HCT116 (cell line): ENCODE results near the gene DPH1. TPM values are rescaled to one million over a fixed set of nuclear protein-coding genes. Genes with fewer than 3 reads are reported as not detected.

Experiments used
- ATAC-seq: fragments of 200-7000 bp; cut with Tn5 transposase; 2 replicates; pipeline ENCODE4 v1.9.1; 2020; ENCODE audit warnings: mild to moderate bottlenecking, moderate library complexity
- BruUV-seq: library from RNA; stranded (reverse); fragments of 400-500 nt; replicated peaks from 2 replicates; lab custom pipeline; 2021; lab: Mats Ljungman, UMichigan
- CTCF ChIA-PET: fragments of 300-600 bp; sonication (Branson Sonifier 250); formaldehyde crosslinking; loops from one replicate; lab custom pipeline; 2021; ENCODE audit warnings: antibody characterized with exemption; lab: Charles Lee
- POLR2A ChIA-PET: fragments of 300-600, 350-600 bp; sonication (Branson Sonifier 250); formaldehyde crosslinking; loops from one replicate; lab custom pipeline; 2021; ENCODE audit warnings: antibody characterized with exemption; lab: Charles Lee
- RAD21 ChIA-PET, 2 experiments: fragments of 300-600 bp; sonication (Branson Sonifier 250); formaldehyde crosslinking; loops; one replicate each; lab custom pipeline; 2023; ENCODE audit warnings: low total read pairs in 2 of 2; ENCODE audit not compliant: uncharacterized antibody in 2 of 2, unreplicated experiment in 2 of 2, low non-redundant PET in 1 of 2; lab: Charles Lee
- DNase-seq: peaks from one replicate; pipeline ENCODE4 v3.0.0-alpha.2; 2010; ENCODE audit warnings: low read depth, low spot score
- H2AFZ ChIP-seq: fragments of 200-600 bp; shearing (Covaris generic), sonication (generic); 2 replicates; pipeline ENCODE4 v1.6.1; 2017; ENCODE audit warnings: low read depth, mixed run types, mixed read lengths, antibody characterized with exemption, low read length; ENCODE audit not compliant: poor library complexity, severe bottlenecking
- H3K27ac ChIP-seq: 2 replicates; pipeline ENCODE4 v1.5.1; 2012; ENCODE audit warnings: low read depth, low read length
- H3K27me3 ChIP-seq: fragments of 200-600 bp; sonication (generic); 2 replicates; pipeline ENCODE4 v1.6.1; 2016; ENCODE audit warnings: mixed run types, low read length, mixed read lengths; ENCODE audit not compliant: insufficient read depth
- H3K36me3 ChIP-seq, 2 experiments: fragments of 200-500 bp in 1 of 2; fragments of 200-600 bp in 1 of 2; sonication (Bioruptor generic) in 1 of 2; sonication (generic) in 1 of 2; 2 replicates each; pipeline versions ENCODE4 v1.5.1 to v1.6.1; 2014 to 2016; ENCODE audit warnings: low read length in 2 of 2, inconsistent platforms in 1 of 2, mixed read lengths in 1 of 2, mixed run types in 1 of 2; ENCODE audit not compliant: insufficient read depth in 2 of 2, control insufficient read depth in 1 of 2
- H3K4me1 ChIP-seq, 2 experiments: fragments of 200-600 bp in 1 of 2; sonication (generic) in 1 of 2; 2 replicates each; pipeline versions ENCODE4 v1.5.1 to v1.6.1; 2012 to 2017; ENCODE audit warnings: low read length in 2 of 2, inconsistent platforms in 1 of 2, mild to moderate bottlenecking in 1 of 2, mixed read lengths in 1 of 2, mixed run types in 1 of 2, moderate library complexity in 1 of 2; ENCODE audit not compliant: insufficient read depth in 2 of 2, control insufficient read depth in 1 of 2
- H3K4me2 ChIP-seq: fragments of 200-600 bp; sonication (generic); 2 replicates; pipeline ENCODE4 v1.6.1; 2017; ENCODE audit warnings: mixed run types, low read length, mixed read lengths
- H3K4me3 ChIP-seq, 2 experiments: fragments of 200-600 bp in 1 of 2; sonication (generic) in 1 of 2; replicated peaks in 1 of 2; 2 replicates each; pipeline ENCODE4 v1.5.1; 2011 to 2016; ENCODE audit warnings: low read length in 2 of 2, control low read depth in 1 of 2, low read depth in 1 of 2, mild to moderate bottlenecking in 1 of 2, mixed read lengths in 1 of 2, mixed run types in 1 of 2
- H3K79me2 ChIP-seq: fragments of 200-600 bp; sonication (generic); 2 replicates; pipeline ENCODE4 v1.6.1; 2017; ENCODE audit warnings: mild to moderate bottlenecking, mixed run types, low read length, moderate library complexity, mixed read lengths; ENCODE audit not compliant: insufficient read depth
- H3K9ac ChIP-seq: fragments of 200-600 bp; sonication (generic); 2 replicates; pipeline ENCODE4 v1.6.1; 2016; ENCODE audit warnings: low read length, mixed read lengths
- H3K9me2 ChIP-seq: fragments of 200-600 bp; sonication (generic), shearing (Covaris generic); 2 replicates; pipeline ENCODE4 v1.6.1; 2017; ENCODE audit warnings: mixed run types, mild to moderate bottlenecking, moderate library complexity; ENCODE audit not compliant: insufficient read depth
- H3K9me3 ChIP-seq, 2 experiments: fragments of 200-500 bp in 1 of 2; fragments of 200-600 bp in 1 of 2; sonication (Bioruptor generic) in 1 of 2; sonication (generic) in 1 of 2; 2 replicates each; pipeline ENCODE4 v1.6.1; 2014 to 2017; ENCODE audit warnings: low read length in 2 of 2, mixed read lengths in 2 of 2, inconsistent platforms in 1 of 2, low read depth in 1 of 2, mild to moderate bottlenecking in 1 of 2, mixed run types in 1 of 2, moderate library complexity in 1 of 2; ENCODE audit not compliant: control insufficient read depth in 1 of 2, insufficient read depth in 1 of 2
- H4K20me1 ChIP-seq: fragments of 200-600 bp; sonication (generic), shearing (Covaris generic); 2 replicates; pipeline ENCODE4 v1.6.1; 2017; ENCODE audit warnings: mixed run types, mild to moderate bottlenecking, moderate library complexity; ENCODE audit not compliant: insufficient read depth
- ATF3 ChIP-seq: IDR thresholded peaks from 2 replicates; pipeline ENCODE4 v1.6.1; 2012
- CTCF ChIP-seq, 3 experiments: fragments of 200-600 bp in 1 of 3; sonication (generic) in 1 of 3; IDR thresholded peaks in 2 of 3; conservative IDR thresholded peaks in 1 of 3; 2 replicates each; pipeline ENCODE4 v1.5.1; 2012 to 2017; ENCODE audit warnings: low read depth in 2 of 3, low read length in 2 of 3, antibody characterized with exemption in 1 of 3, borderline replicate concordance in 1 of 3, control low read depth in 1 of 3, mild to moderate bottlenecking in 1 of 3, mixed read lengths in 1 of 3, mixed run types in 1 of 3, moderate library complexity in 1 of 3; ENCODE audit not compliant: insufficient read depth in 1 of 3
- EZH2 ChIP-seq: fragments of 200-600 bp; sonication (generic); IDR thresholded peaks from 2 replicates; pipeline ENCODE4 v1.6.1; 2017; ENCODE audit warnings: antibody characterized with exemption, mixed run types
- EZH2phosphoT487 ChIP-seq: fragments of 200-600 bp; IDR thresholded peaks from 2 replicates; pipeline ENCODE4 v1.6.1; 2018; ENCODE audit warnings: antibody characterized with exemption, borderline replicate concordance
- FOSL1 ChIP-seq: IDR thresholded peaks from 2 replicates; pipeline ENCODE4 v1.6.1; 2012; ENCODE audit warnings: low read depth
- MAX ChIP-seq: IDR thresholded peaks from 2 replicates; pipeline ENCODE4 v1.6.1; 2012
- SIN3A ChIP-seq: IDR thresholded peaks from 2 replicates; pipeline ENCODE4 v1.6.1; 2012; ENCODE audit warnings: low read depth
- TCF7L2 ChIP-seq: IDR thresholded peaks from 2 replicates; pipeline ENCODE4 v1.7.0; 2011; ENCODE audit warnings: borderline replicate concordance, inconsistent platforms; ENCODE audit not compliant: insufficient read depth, insufficient read length; ENCODE audit errors: extremely low read depth
- YY1 ChIP-seq: IDR thresholded peaks from 2 replicates; pipeline ENCODE4 v1.6.1; 2011; ENCODE audit warnings: low read length, low read depth, moderate library complexity, mild to moderate bottlenecking; ENCODE audit not compliant: insufficient replicate concordance; ENCODE audit errors: extremely low read depth
- ZFX ChIP-seq: fragments of 450-650 bp; IDR thresholded peaks from 2 replicates; pipeline ENCODE4 v1.6.1; 2017
- ZNF274 ChIP-seq: fragments of 200-500 bp; sonication (Bioruptor generic); IDR thresholded peaks from 2 replicates; pipeline ENCODE4 v1.6.1; 2014; ENCODE audit warnings: mild to moderate bottlenecking, low read depth, low read length, inconsistent platforms
- intact Hi-C: fragments of 100-400 bp; cut with micrococcal nuclease; formaldehyde crosslinking; loops from 2 replicates; pipeline ENCODE4 v1.10.0; 2022
- total RNA-seq: library from RNA; stranded (reverse); gene quantifications from one replicate; pipeline ENCODE4 v1.2.1, GENCODE V29; 2021; ENCODE audit not compliant: unreplicated experiment

Gene DPH1
- total RNA-seq, 1 experiment from 2014 or later, result 47.2 TPM

- intact Hi-C loops, result no loop called here
- H3K9ac ChIP-seq, result peak overlapping the region; percentile 25; the same call in 1 of the 2 replicates
- no peaks in the 10 kb centered on the region for H3K36me3 ChIP-seq
- no peaks in the 10 kb centered on the region for H3K79me2 ChIP-seq
- peaks cover 10 to 32% of the 10 kb centered on the region in 2 experiments for H3K4me1 ChIP-seq
- no peaks in the 10 kb centered on the region for H3K9me3 ChIP-seq
- peak; percentile 23; the same call in 1 of the 2 replicates for ATAC-seq
- DNase-seq, result no peak
- H4K20me1 ChIP-seq, result no peaks in the 10 kb centered on the region
- peak overlapping the region in 1 of 2 experiments; percentile 50; a peak in 3 of 4 replicates for H3K4me3 ChIP-seq
- TF ChIP-seq TCF7L2, result peak; percentile 57
- TF ChIP-seq CTCF (IDR thresholded peaks at IDR 0.05 in 2 of 3, conservative IDR thresholded peaks at IDR 0.05 in 1 of 3; ENCODE audit: borderline replicate concordance in 1 of 3, insufficient read depth in 1 of 3, low read depth in 2 of 3, low read length in 2 of 3), result no peak
- H3K4me2 ChIP-seq, result peak overlapping the region; percentile 76
- H2AFZ ChIP-seq, result no peak overlapping the region
- POLR2A ChIA-PET, result interaction anchor here (0.5 kb wide), 1 partner anchor 69 kb away, joined by 3 read pairs; no protein-coding TSS in a partner anchor
- CTCF ChIA-PET, result interaction anchor here (1.0 kb wide), 1 partner anchor 194 kb away, joined by 4 read pairs; no protein-coding TSS in a partner anchor
- BruUV-seq, result no TSS peak
- RAD21 ChIA-PET, result interaction anchor here in 1 of 2 experiments (0.6 kb wide), 1 partner anchor 188 kb away, joined by 3 read pairs; no protein-coding TSS in a partner anchor
- H3K27ac ChIP-seq, result no peak overlapping the region
- no peaks in the 10 kb centered on the region for H3K27me3 ChIP-seq
- no peaks in the 10 kb centered on the region for H3K9me2 ChIP-seq
These were observed 21.3 kb downstream of the DPH1 start for GRCh38 chr17:2051061-2051932.

- no peaks in the 10 kb centered on the region for H3K9me3 ChIP-seq
- H3K27me3 ChIP-seq, result no peaks in the 10 kb centered on the region
- DNase-seq (no peak), ATAC-seq (no peak)
- intact Hi-C loops, result no loop called here
- H3K9me2 ChIP-seq, result no peaks in the 10 kb centered on the region
- CTCF ChIA-PET, result no interaction called here
- H3K4me1 ChIP-seq, result peaks cover 10 to 32% of the 10 kb centered on the region in 2 experiments
- no peak overlapping the region for H3K9ac ChIP-seq
- no peaks in the 10 kb centered on the region for H4K20me1 ChIP-seq
- RAD21 ChIA-PET, result no interaction called here
- no peak overlapping the region for H3K4me3 ChIP-seq
- no peak overlapping the region for H2AFZ ChIP-seq
- H3K27ac ChIP-seq, result no peak overlapping the region
- H3K79me2 ChIP-seq, result no peaks in the 10 kb centered on the region
- H3K36me3 ChIP-seq, result no peaks in the 10 kb centered on the region
- POLR2A ChIA-PET, result no interaction called here
- no TSS peak for BruUV-seq
- H3K4me2 ChIP-seq, result no peak overlapping the region
- TF ChIP-seq YY1 (no peak), EZH2 (no peak), TCF7L2 (no peak), ATF3 (no peak), SIN3A (no peak), EZH2phosphoT487 (no peak), MAX (no peak), ZFX (no peak), ZNF274 (no peak), CTCF (IDR thresholded peaks at IDR 0.05 in 2 of 3, conservative IDR thresholded peaks at IDR 0.05 in 1 of 3; ENCODE audit: borderline replicate concordance in 1 of 3, insufficient read depth in 1 of 3, low read depth in 2 of 3, low read length in 2 of 3) (no peak), FOSL1 (no peak)
These were observed 22.1 kb downstream of the DPH1 start for GRCh38 chr17:2051933-2052559.
